CD4-positive, alpha-beta T cell treated with Interleukin-15 for 1 hour (primary cell): ENCODE results near the gene NKX2-8.

Source experiments
- DNase-seq: peaks from one replicate; pipeline ENCODE4 v3.0.0-alpha.2; 2020

The NKX2-8 gene

GRCh38 chr14:36582011-36582873 is at the start of gene NKX2-8:
Gene NKX2-8 (minus strand): TSS chr14:36582614. CDS start chr14:36582389, 225 bp downstream.
- no peak for DNase-seq

GRCh38 chr14:36627981-36628380 is 45.6 kb upstream of the NKX2-8 start:
- no peak for DNase-seq

GRCh38 chr14:36626151-36626550 is 43.7 kb upstream of the NKX2-8 start:
- no peak for DNase-seq

GRCh38 chr14:36625436-36625835 is 43.0 kb upstream of the NKX2-8 start:
- DNase-seq, result no peak

GRCh38 chr14:36625014-36625413 is 42.6 kb upstream of the NKX2-8 start:
- DNase-seq, result no peak

- DNase-seq, result no peak
These were observed 37.4 kb upstream of the NKX2-8 start for GRCh38 chr14:36619853-36620252.

- no peak for DNase-seq
These were observed 36.7 kb upstream of the NKX2-8 start for GRCh38 chr14:36619131-36619530.

- no peak for DNase-seq
These were observed 36.2 kb upstream of the NKX2-8 start for GRCh38 chr14:36618641-36619040.

GRCh38 chr14:36617824-36618223 is 35.4 kb upstream of the NKX2-8 start:
- no peak for DNase-seq

GRCh38 chr14:36605506-36605857 is 23.1 kb upstream of the NKX2-8 start:
- no peak for DNase-seq

- no peak for DNase-seq
These were observed 22.5 kb upstream of the NKX2-8 start for GRCh38 chr14:36604757-36605505.

GRCh38 chr14:36600431-36600830 is 18.0 kb upstream of the NKX2-8 start:
- DNase-seq, result no peak

GRCh38 chr14:36591482-36591881 is 9.1 kb upstream of the NKX2-8 start:
- no peak for DNase-seq

- DNase-seq, result no peak
These were observed 6.4 kb upstream of the NKX2-8 start for GRCh38 chr14:36588788-36589187.

- no peak for DNase-seq
These were observed 5.7 kb upstream of the NKX2-8 start for GRCh38 chr14:36588119-36588518.

GRCh38 chr14:36585100-36585499 is 2.7 kb upstream of the NKX2-8 start:
- DNase-seq, result no peak

GRCh38 chr14:36583893-36584811 is 1.7 kb upstream of the NKX2-8 start:
- DNase-seq, result no peak

- no peak for DNase-seq
These were observed 953 bp upstream of the NKX2-8 start for GRCh38 chr14:36583242-36583892.

- DNase-seq, result no peak
These were observed 444 bp upstream of the NKX2-8 start for GRCh38 chr14:36582874-36583241.

- DNase-seq, result no peak
These were observed 1.3 kb downstream of the NKX2-8 start for GRCh38 chr14:36580856-36581831.

GRCh38 chr14:36580141-36580855 is 2.1 kb downstream of the NKX2-8 start:
- DNase-seq, result no peak
